WI38 (cell line): ENCODE results near the gene TUSC7.

Source experiments
- H3K4me3 ChIP-seq: 2 replicates; pipeline ENCODE4 v1.5.1; 2011; ENCODE audit warnings: low read depth, mild to moderate bottlenecking, control low read depth, low read length
- CTCF ChIP-seq: IDR thresholded peaks from 2 replicates; pipeline ENCODE4 v1.5.1; 2012; ENCODE audit warnings: low read depth, mild to moderate bottlenecking, control low read depth, low read length

Gene TUSC7

GRCh38 chr3:116678853-116679252, 30.7 kb upstream of the TUSC7 start:
- H3K4me3 ChIP-seq: no peak overlapping the region
- TF ChIP-seq CTCF: no peak

- no peak for TF ChIP-seq CTCF
- H3K4me3 ChIP-seq: no peak overlapping the region
These were observed 18.5 kb upstream of the TUSC7 start for GRCh38 chr3:116691041-116691440.

DNA sequence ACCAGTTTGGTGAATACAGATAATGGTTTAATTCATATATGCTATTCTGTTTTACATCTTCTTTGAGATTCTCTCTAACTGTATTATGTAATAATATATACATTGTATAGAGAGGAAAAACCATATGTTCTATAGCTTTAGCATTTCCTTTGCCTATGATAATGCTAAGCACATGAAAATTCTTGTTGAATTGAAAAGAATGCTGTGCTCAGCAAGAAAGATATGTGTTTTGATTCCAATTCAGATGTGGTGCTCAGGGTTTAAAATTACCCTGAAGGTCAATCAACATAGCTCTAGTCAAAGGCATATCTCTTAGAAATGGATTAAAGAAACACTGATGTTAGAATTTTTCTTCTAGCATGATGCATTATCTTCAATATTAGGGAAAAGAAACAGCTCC, 8.5 kb upstream of the TUSC7 start:
- no peak for TF ChIP-seq CTCF
- no peak overlapping the region for H3K4me3 ChIP-seq

GRCh38 chr3:116702334-116702733, 7.2 kb upstream of the TUSC7 start:
- no peak overlapping the region for H3K4me3 ChIP-seq
- TF ChIP-seq CTCF: no peak

DNA sequence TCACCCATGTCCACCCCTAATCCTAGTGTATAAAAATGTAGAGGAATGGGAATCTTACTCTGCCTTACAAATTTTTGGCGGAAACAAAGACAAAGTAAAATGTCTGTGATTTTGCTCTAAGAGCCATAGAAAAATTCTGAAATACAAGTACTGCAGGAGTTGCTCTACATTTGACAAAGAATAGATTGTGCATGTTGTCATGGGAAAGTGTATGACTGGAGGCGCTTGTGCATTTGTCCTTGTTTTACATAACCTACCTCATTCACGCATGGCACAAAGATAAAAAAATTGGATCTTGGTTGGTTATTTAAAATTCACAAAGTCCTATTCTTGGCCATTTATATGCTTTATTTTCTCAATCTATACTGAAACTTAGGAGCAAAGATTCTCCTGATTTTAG, 2.0 kb upstream of the TUSC7 start:
- TF ChIP-seq CTCF: no peak
- H3K4me3 ChIP-seq: no peak overlapping the region

DNA sequence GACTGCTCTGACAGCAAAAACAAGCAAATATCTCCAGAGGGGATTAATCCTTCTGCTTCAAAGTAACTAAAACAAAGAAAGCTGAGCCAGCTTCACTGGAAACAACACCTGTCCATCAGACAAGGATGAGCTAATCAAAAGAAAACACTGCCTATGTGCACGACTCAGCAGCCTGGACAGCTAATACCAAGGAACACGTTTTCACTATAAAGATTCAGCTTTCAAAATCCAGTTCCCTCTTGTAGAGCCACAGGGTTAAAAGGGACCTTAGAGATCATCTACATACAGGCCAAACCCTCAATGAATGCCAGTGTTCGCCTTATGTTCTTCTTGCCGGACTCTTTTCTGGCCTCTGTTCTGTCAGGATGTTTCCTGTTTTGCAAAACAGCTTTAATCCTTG, 6.9 kb downstream of the TUSC7 start:
- TF ChIP-seq CTCF: no peak
- H3K4me3 ChIP-seq: no peak overlapping the region

DNA sequence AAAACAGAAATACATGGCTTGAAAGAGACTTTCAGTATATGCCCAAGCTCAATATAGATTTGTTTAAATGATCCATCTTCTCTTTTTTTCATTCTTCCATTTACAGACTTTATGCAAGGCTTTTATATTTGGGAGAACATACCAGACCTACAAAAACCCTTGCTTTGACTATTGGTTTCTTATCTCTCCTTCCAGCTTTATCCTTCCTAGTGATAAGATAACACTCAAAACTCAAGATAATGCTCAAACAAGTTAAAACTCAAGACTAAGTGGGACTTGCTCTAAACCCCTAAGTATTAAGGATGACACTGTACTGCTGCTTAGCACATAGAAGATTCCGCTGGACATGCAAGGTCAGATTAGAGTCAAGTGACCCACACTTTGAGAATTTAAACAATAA, 8.0 kb downstream of the TUSC7 start:
- H3K4me3 ChIP-seq: no peak overlapping the region
- TF ChIP-seq CTCF: no peak
